ENCODE data around the gene COQ2. TPM values are rescaled to one million over a fixed set of nuclear protein-coding genes. Genes with fewer than 3 reads are reported as not detected.

Gene COQ2, protein sequence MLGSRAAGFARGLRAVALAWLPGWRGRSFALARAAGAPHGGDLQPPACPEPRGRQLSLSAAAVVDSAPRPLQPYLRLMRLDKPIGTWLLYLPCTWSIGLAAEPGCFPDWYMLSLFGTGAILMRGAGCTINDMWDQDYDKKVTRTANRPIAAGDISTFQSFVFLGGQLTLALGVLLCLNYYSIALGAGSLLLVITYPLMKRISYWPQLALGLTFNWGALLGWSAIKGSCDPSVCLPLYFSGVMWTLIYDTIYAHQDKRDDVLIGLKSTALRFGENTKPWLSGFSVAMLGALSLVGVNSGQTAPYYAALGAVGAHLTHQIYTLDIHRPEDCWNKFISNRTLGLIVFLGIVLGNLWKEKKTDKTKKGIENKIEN
- 5.0 and 7.2 TPM in 2 replicates for total RNA-seq (ENCODE audit: low replicate concordance)

DNA sequence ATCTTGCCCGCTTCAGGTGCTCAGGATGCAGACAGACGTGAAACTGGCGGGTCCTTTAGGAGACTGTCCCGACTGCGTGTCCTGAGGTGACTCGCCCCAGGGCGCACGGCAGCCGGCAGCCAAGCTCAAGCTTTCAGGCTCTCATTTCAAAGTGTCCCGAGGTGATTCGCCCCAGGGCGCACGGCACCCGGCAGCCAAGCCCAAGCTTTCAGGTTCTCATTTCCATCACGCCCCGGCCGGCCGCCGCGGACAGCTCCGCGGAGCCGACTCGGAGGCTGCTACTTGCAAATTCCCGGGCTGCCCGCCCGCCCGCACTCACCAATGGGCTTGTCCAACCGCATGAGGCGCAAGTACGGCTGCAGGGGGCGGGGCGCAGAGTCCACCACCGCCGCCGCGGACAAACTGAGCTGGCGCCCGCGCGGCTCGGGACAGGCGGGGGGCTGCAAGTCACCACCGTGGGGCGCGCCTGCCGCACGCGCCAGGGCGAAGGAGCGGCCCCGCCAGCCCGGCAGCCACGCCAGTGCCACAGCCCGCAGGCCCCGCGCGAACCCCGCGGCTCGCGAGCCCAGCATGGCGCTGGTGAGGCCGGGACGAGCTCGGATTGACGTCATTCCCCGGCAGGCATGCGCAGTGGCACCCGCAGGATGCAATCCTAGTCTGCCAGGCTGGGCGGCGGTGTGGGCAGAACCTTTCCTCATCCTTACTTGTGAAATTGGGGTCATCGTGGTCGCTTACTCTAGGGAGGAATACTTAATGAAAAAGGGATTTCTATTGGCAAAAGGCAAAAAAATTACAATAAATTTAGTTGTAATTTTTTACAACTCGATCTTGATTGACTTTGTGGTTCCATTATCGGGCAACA, at the start of gene COQ2:
COQ2 (minus strand) TSS at position 606 of the 862 bp plus-strand sequence; CDS start at position 572, 34 bp downstream.

Other genes with a start within 250 kb of the COQ2 start
- 30.1 and 85.1 TPM in 2 replicates for gene COPS4, start 249.6 kb downstream of the COQ2 start, total RNA-seq (ENCODE audit: low replicate concordance)
- 0.35 TPM in 1 of 2 replicates, not detected in the other for gene PLAC8, start 170.1 kb downstream of the COQ2 start, total RNA-seq (ENCODE audit: low replicate concordance)
- gene HPSE, start 50.0 kb upstream of the COQ2 start, total RNA-seq (ENCODE audit: low replicate concordance), result 0.23 and 0.59 TPM in 2 replicates
- 11.8 and 17.2 TPM in 2 replicates for gene HELQ, start 171.0 kb upstream of the COQ2 start, total RNA-seq (ENCODE audit: low replicate concordance)
- 14.5 and 37.3 TPM in 2 replicates for gene MRPS18C, start 171.3 kb upstream of the COQ2 start, total RNA-seq (ENCODE audit: low replicate concordance)
- 10.9 and 15.0 TPM in 2 replicates for gene ABRAXAS1, start 200.3 kb upstream of the COQ2 start, total RNA-seq (ENCODE audit: low replicate concordance)

All from smooth muscle cell of the coronary artery (primary cell).